Lung (tissue), 12 donors: ENCODE data around the gene CDK14. TPM values are rescaled to one million over a fixed set of nuclear protein-coding genes. Genes with fewer than 3 reads are reported as not detected.
A peak's percentile ranks its signal among the peaks of the same experiment; 100 is the strongest.

Experiments used
- ATAC-seq: fragments of 200-7000 bp; cut with Tn5 transposase; one replicate; pipeline ENCODE4 v1.9.1; 2020; ENCODE audit warnings: moderate number of reproducible peaks; ENCODE audit not compliant: insufficient read depth, low FRiP score
- DNase-seq, 3 donors: peaks; one replicate each; pipeline ENCODE4 v3.0.0-alpha.2; 2013 to 2017
- H3K27ac ChIP-seq, 2 donors: one replicate each; pipeline ENCODE4 v1.5.1; 2013; ENCODE audit warnings: mild to moderate bottlenecking in 2 of 2, moderate library complexity in 2 of 2, control low read depth in 1 of 2, inconsistent platforms in 1 of 2, low read depth in 1 of 2, low read length in 1 of 2
- H3K27me3 ChIP-seq, 3 donors: one replicate each; pipeline ENCODE4 v1.5.1; 2013; ENCODE audit warnings: low read length in 2 of 3; ENCODE audit not compliant: control insufficient read depth in 3 of 3, insufficient read depth in 3 of 3
- H3K36me3 ChIP-seq, 4 donors: one replicate each; pipeline ENCODE4 v1.5.1; 2013; ENCODE audit warnings: low read length in 4 of 4, mild to moderate bottlenecking in 1 of 4, moderate library complexity in 1 of 4; ENCODE audit not compliant: control insufficient read depth in 4 of 4, insufficient read depth in 4 of 4
- H3K4me1 ChIP-seq, 5 donors: one replicate each; pipeline ENCODE4 v1.5.1; 2013; ENCODE audit warnings: low read length in 5 of 5, mild to moderate bottlenecking in 2 of 5, moderate library complexity in 1 of 5; ENCODE audit not compliant: control insufficient read depth in 5 of 5, insufficient read depth in 5 of 5
- H3K4me3 ChIP-seq: one replicate; pipeline ENCODE4 v1.5.1; 2013; ENCODE audit warnings: mild to moderate bottlenecking, control low read depth, moderate library complexity
- H3K9ac ChIP-seq, 2 donors: one replicate each; pipeline ENCODE4 v1.5.1; 2013; ENCODE audit warnings: low read length in 2 of 2, control low read depth in 1 of 2; ENCODE audit not compliant: insufficient read depth in 1 of 2
- H3K9me3 ChIP-seq, 4 donors: one replicate each; pipeline ENCODE4 v1.5.1; 2013; ENCODE audit warnings: low read length in 3 of 4, mild to moderate bottlenecking in 1 of 4, moderate library complexity in 1 of 4; ENCODE audit not compliant: control insufficient read depth in 4 of 4, insufficient read depth in 3 of 4
- CTCF ChIP-seq: IDR thresholded peaks from 2 replicates; pipeline ENCODE4 v1.5.1; 2012; ENCODE audit warnings: mild to moderate bottlenecking; ENCODE audit errors: control extremely low read depth, extremely low read depth
- WGBS, 2 donors: extraction: QIAGEN DNeasy Blood & Tissue Kit; methylation state at CpG; one replicate each; pipeline ENCODE4 v1.1.7; 2013; 5-methylcytosine and 5-hydroxymethylcytosine counted together
- polyA plus RNA-seq, 2 donors: library from polyadenylated mRNA; stranded (reverse); fragments of 200-250 nt; gene quantifications; one replicate each; pipeline ENCODE4 v1.2.1, GENCODE V29; 2013
- total RNA-seq, 2 donors: library from RNA; depleted of rRNA in 1 of 2; stranded (reverse); fragments of >200 nt in 1 of 2; gene quantifications; one replicate each; pipeline ENCODE4 v1.2.1, GENCODE V29; 2014 to 2021
- donor health status: control.
- donor health status: control.
- donor health status: Bipolar disorder and iron deficiency.
- donor health status: healthy.
- donor health status: DM: yes; HTN: yes; CAD: no.

The CDK14 gene
- total and polyA plus RNA-seq, 4 donors, result 4.3 to 117 (median 18.9) TPM

GRCh38 chr7:91103363-91103762 is 507.2 kb downstream of the CDK14 start:
- H3K27me3 ChIP-seq, result no peaks in the 10 kb centered on the region
- no peaks in the 10 kb centered on the region for H3K9me3 ChIP-seq
- H3K27ac ChIP-seq, result no peak overlapping the region
- no peak for TF ChIP-seq CTCF
- ATAC-seq (no peak), DNase-seq (peak in 1 of 3 donors; percentile 51)
- H3K9ac ChIP-seq, result no peak overlapping the region
- H3K4me3 ChIP-seq, result no peak overlapping the region
- no peaks in the 10 kb centered on the region for H3K36me3 ChIP-seq
- H3K4me1 ChIP-seq, result peaks cover 0 to 8% (median 0%) of the 10 kb centered on the region in 5 donors
- 84 to 85% methylated on average over 1 of the region's 1 CpG for WGBS, 2 donors

GRCh38 chr7:91107460-91107859 is 511.3 kb downstream of the CDK14 start:
- Histone ChIP-seq H3K4me3 (no peak overlapping the region), H3K9me3 (no peaks in the 10 kb centered on the region), H3K27ac (no peak overlapping the region), H3K36me3 (peaks cover 0 to 1% (median under 1%) of the 10 kb centered on the region in 4 donors), H3K27me3 (no peaks in the 10 kb centered on the region), H3K4me1 (peaks cover 0 to under 1% (median 0%) of the 10 kb centered on the region in 5 donors), H3K9ac (no peak overlapping the region)
- TF ChIP-seq CTCF, result no peak
- DNase-seq (peak in 1 of 3 donors; percentile 18), ATAC-seq (no peak)
- WGBS, 2 donors, result 78 to 84% methylated on average over 3 of the region's 3 CpGs

GRCh38 chr7:91109200-91109599 is 513.1 kb downstream of the CDK14 start:
- Histone ChIP-seq H3K9ac (no peak overlapping the region), H3K27ac (no peak overlapping the region), H3K36me3 (peaks cover 0 to 7% (median 2%) of the 10 kb centered on the region in 4 donors), H3K27me3 (no peaks in the 10 kb centered on the region), H3K4me3 (no peak overlapping the region), H3K9me3 (no peaks in the 10 kb centered on the region), H3K4me1 (peaks cover 0 to 4% (median 1%) of the 10 kb centered on the region in 5 donors)
- 97% methylated on average over 3 of the region's 3 CpGs for WGBS, 2 donors
- ATAC-seq (no peak), DNase-seq (no peak)
- no peak for TF ChIP-seq CTCF

- DNase-seq (peak in 1 of 3 donors; percentile 36), ATAC-seq (no peak)
- Histone ChIP-seq H3K36me3 (peaks cover 0 to 7% (median 5%) of the 10 kb centered on the region in 4 donors), H3K27ac (no peak overlapping the region), H3K9ac (no peak overlapping the region), H3K4me1 (peaks cover 0 to 6% (median 1%) of the 10 kb centered on the region in 5 donors), H3K9me3 (no peaks in the 10 kb centered on the region), H3K4me3 (no peak overlapping the region), H3K27me3 (no peaks in the 10 kb centered on the region)
- WGBS, 2 donors, result 72 to 85% methylated on average over 2 of the region's 2 CpGs
- no peak for TF ChIP-seq CTCF
These were observed 516.8 kb downstream of the CDK14 start for GRCh38 chr7:91112902-91113341.
